Right ventricle myocardium inferior (tissue), 1 donor: ENCODE data around the gene SC5D. TPM values are rescaled to one million over a fixed set of nuclear protein-coding genes. Genes with fewer than 3 reads are reported as not detected.
A peak's percentile ranks its signal among the peaks of the same experiment; 100 is the strongest.

Experiments
- ATAC-seq: fragments of 200-7000 bp; cut with Tn5 transposase; one replicate; pipeline ENCODE4 v1.9.1; 2020; ENCODE audit warnings: mild to moderate bottlenecking, moderate library complexity
- DNase-seq: peaks from one replicate; pipeline ENCODE4 v3.0.0; 2021; ENCODE audit errors: missing footprints
- intact Hi-C: fragments of 100-400 bp; cut with DNase I; formaldehyde crosslinking; loops from one replicate; pipeline ENCODE4 v1.11.0; 2022
- total RNA-seq: library from RNA; stranded (reverse); fragmentation: NEBNext Ultra II Directional; extraction: Animal tissue kit (Norgen Biotek cat#: 25700); gene quantifications from one replicate; pipeline ENCODE4 v1.2.1, GENCODE V29; 2021
- donor health status: DM: no; HTN: yes; CAD: no; lungs with severe emphysema.

The SC5D gene
- total RNA-seq, 1 donor from 2014 or later: 24.4 TPM

- DNase-seq: no peak
- no peak for ATAC-seq
- intact Hi-C loops: no loop called here
Measured at GRCh38 chr11:121282886-121283502, 9.6 kb upstream of the SC5D start.

GRCh38 chr11:121291319-121291718 lies 1.3 kb upstream of the SC5D start:
- intact Hi-C loops: no loop called here
- no peak for ATAC-seq
- DNase-seq: no peak

- intact Hi-C loops: no loop called here
- DNase-seq: no peak
- peak; percentile 2 for ATAC-seq
Measured at GRCh38 chr11:121291896-121292494, 576 bp upstream of the SC5D start.

- ATAC-seq: no peak
- intact Hi-C loops: no loop called here
- no peak for DNase-seq
Measured at GRCh38 chr11:121293288-121293594, 670 bp downstream of the SC5D start.

GRCh38 chr11:121295246-121296029 lies 2.9 kb downstream of the SC5D start:
- intact Hi-C loops: no loop called here
- ATAC-seq (no peak), DNase-seq (no peak)

GRCh38 chr11:121297872-121298271 lies 5.3 kb downstream of the SC5D start:
- no peak for ATAC-seq
- intact Hi-C loops: no loop called here
- no peak for DNase-seq

- DNase-seq (no peak), ATAC-seq (no peak)
- intact Hi-C loops: no loop called here
Measured at GRCh38 chr11:121298774-121299173, 6.2 kb downstream of the SC5D start.

- intact Hi-C loops: no loop called here
- DNase-seq (no peak), ATAC-seq (no peak)
Measured at GRCh38 chr11:121299417-121299816, 6.8 kb downstream of the SC5D start.

GRCh38 chr11:121300313-121300971 lies 7.9 kb downstream of the SC5D start:
- DNase-seq (peak; percentile 53), ATAC-seq (peak; percentile 90)
- intact Hi-C loops: no loop called here

GRCh38 chr11:121300972-121301699 lies 8.6 kb downstream of the SC5D start:
- DNase-seq (no peak), ATAC-seq (peak; percentile 82)
- intact Hi-C loops: no loop called here

- ATAC-seq: no peak
- no peak for DNase-seq
- intact Hi-C loops: no loop called here
Measured at GRCh38 chr11:121304759-121305158, 12.2 kb downstream of the SC5D start.

- intact Hi-C loops: no loop called here
- ATAC-seq: no peak
- no peak for DNase-seq
Measured at GRCh38 chr11:121308816-121309215, 16.2 kb downstream of the SC5D start.

- ATAC-seq: no peak
- intact Hi-C loops: no loop called here
Measured at GRCh38 chr11:121309688-121310087, 17.1 kb downstream of the SC5D start.

GRCh38 chr11:121310908-121311307 lies 18.3 kb downstream of the SC5D start:
- intact Hi-C loops: no loop called here
- ATAC-seq (no peak), DNase-seq (no peak)

More at GRCh38 chr11:121309688-121310087, 17.1 kb downstream of the SC5D start:
- DNase-seq: no peak

- intact Hi-C loops: no loop called here
Measured at GRCh38 chr11:121311373-121311772, 18.8 kb downstream of the SC5D start.

GRCh38 chr11:121312483-121312882 lies 19.9 kb downstream of the SC5D start:
- intact Hi-C loops: no loop called here
- DNase-seq (no peak), ATAC-seq (no peak)

More at GRCh38 chr11:121311373-121311772, 18.8 kb downstream of the SC5D start:
- ATAC-seq: no peak
- DNase-seq: no peak

- DNase-seq: no peak
- intact Hi-C loops: loop anchor here (1.0 kb wide), 1 partner anchor 133 kb away; the partner anchor contains the start of genes SORL1 and SORL1-AS1
- peak; percentile 71 for ATAC-seq
Measured at GRCh38 chr11:121318848-121319834, 26.6 kb downstream of the SC5D start.
